Adrenal gland (tissue), 12 donors: ENCODE measurements around the gene KIF5B. TPM values are rescaled to one million over a fixed set of nuclear protein-coding genes. Genes with fewer than 3 reads are reported as not detected.
"Not testable (repeated sequence)": the region's sequence is repeated elsewhere in the genome, so short reads cannot be mapped to it uniquely, and the experiment has no call there.

ENCODE experiments used
- DNase-seq, 7 donors: peaks; one replicate each; pipeline ENCODE4 v3.0.0-alpha.2; 2019 to 2020
- H3K27ac ChIP-seq, 5 donors: fragments of 200-600 bp; sonication (generic) in 4 of 5; 1 replicate in 3 of 5; 2 replicates in 2 of 5; pipeline versions ENCODE4 v1.5.1 to v1.8.0; 2016 to 2020; ENCODE audit warnings: mild to moderate bottlenecking in 1 of 5
- H3K27me3 ChIP-seq: fragments of 200-600 bp; 2 replicates; pipeline ENCODE4 v1.8.0; 2021
- H3K36me3 ChIP-seq, 2 donors: fragments of 200-600 bp; replicated peaks in 1 of 2; 1 replicate in 1 of 2; 2 replicates in 1 of 2; pipeline versions ENCODE4 v1.5.1 to v1.8.0; 2018 to 2022
- H3K4me1 ChIP-seq, 2 donors: fragments of 200-600 bp; replicated peaks in 1 of 2; 1 replicate in 1 of 2; 2 replicates in 1 of 2; pipeline versions ENCODE4 v1.5.1 to v1.8.0; 2018 to 2021
- H3K4me3 ChIP-seq, 4 donors: fragments of 200-600 bp; sonication (generic) in 3 of 4; one replicate each; pipeline ENCODE4 v1.5.1; 2016 to 2018
- H3K9me3 ChIP-seq, 3 donors: fragments of 200-600 bp; sonication (generic) in 1 of 3; replicated peaks in 1 of 3; 1 replicate in 2 of 3; 2 replicates in 1 of 3; pipeline versions ENCODE4 v1.5.1 to v1.8.0; 2016 to 2021
- CTCF ChIP-seq, 6 experiments: fragments of 450-650 bp in 4 of 6; fragments of 200-600 bp in 2 of 6; sonication (generic) in 1 of 6; IDR thresholded peaks; 1 replicate in 5 of 6; 2 replicates in 1 of 6; pipeline versions ENCODE4 v1.5.1 to v1.8.0; 2016 to 2021; ENCODE audit warnings: antibody characterized with exemption in 6 of 6, mild to moderate bottlenecking in 2 of 6, moderate library complexity in 1 of 6
- POLR2A ChIP-seq, 2 donors: fragments of 450-650 bp; IDR thresholded peaks; one replicate each; pipeline ENCODE4 v1.6.1; 2017; ENCODE audit warnings: antibody characterized with exemption in 2 of 2, mild to moderate bottlenecking in 2 of 2, moderate library complexity in 1 of 2
- WGBS, 4 donors: extraction: QIAGEN DNeasy Blood & Tissue Kit in 2 of 4; methylation state at CpG; one replicate each; pipeline versions ENCODE4 v1.1.5 to v1.1.7; 2013 to 2017; 5-methylcytosine and 5-hydroxymethylcytosine counted together
- intact Hi-C, 2 donors: fragments of 100-400 bp; cut with DNase I; formaldehyde crosslinking; loops; one replicate each; pipeline versions ENCODE4 v1.14.1 to v1.15.0; 2022 to 2023
- polyA plus RNA-seq, 3 donors: library from polyadenylated mRNA; stranded (reverse); fragments of 200-250 nt in 2 of 3; fragments of 350-450 nt in 1 of 3; fragmentation: Illumina TruSeq in 1 of 3; extraction: RNeasy Lipid Tissue Mini Kit (QIAGEN cat#74804) in 1 of 3; gene quantifications; one replicate each; pipeline ENCODE4 v1.2.3, GENCODE V29; 2013 to 2014
- total RNA-seq, 9 donors: library from RNA; depleted of rRNA in 4 of 9; stranded (reverse); fragments of >200 nt in 4 of 9; fragments of 120-200 nt in 1 of 9; fragmentation: NEBNext Ultra II Directional in 1 of 9; extraction: Animal tissue kit (Norgen Biotek cat#: 25700) in 1 of 9; gene quantifications; one replicate each; pipeline versions ENCODE4 v1.1.0 to v1.2.4, GENCODE V29; 2013 to 2023
- donor health status: healthy with polysubstance abuse.
- donor health status: Bipolar disorder and iron deficiency.
- donor health status: DM: yes; HTN: yes; CAD: no.
- donor health status: DM: no; HTN: no; CAD: no.
- donor health status: DM: no; HTN: no; CAD: no.
- donor health status: DM: yes; HTN: yes; CAD: no.

KIF5B gene
- total and polyA plus RNA-seq, 12 donors: 24.2 to 139 (median 81.7) TPM

- Histone ChIP-seq H3K36me3 (no peaks in the 10 kb centered on the region), H3K27me3 (no peaks in the 10 kb centered on the region), H3K4me1 (peaks cover 0 to 4% of the 10 kb centered on the region in 2 donors), H3K4me3 (no peak overlapping the region), H3K27ac (no peak overlapping the region), H3K9me3 (no peaks in the 10 kb centered on the region)
- no peak for DNase-seq
- intact Hi-C loops: no loop called here
- WGBS, 4 donors: 95 to 98% (median 97%) methylated on average over 4 of the region's 4 CpGs
- no peak for TF ChIP-seq CTCF (IDR thresholded peaks at IDR 0.05)
- no peak for TF ChIP-seq POLR2A (IDR thresholded peaks at IDR 0.05)
These were observed 75.8 kb downstream of the KIF5B start for GRCh38 chr10:31980471-31980870.

DNA sequence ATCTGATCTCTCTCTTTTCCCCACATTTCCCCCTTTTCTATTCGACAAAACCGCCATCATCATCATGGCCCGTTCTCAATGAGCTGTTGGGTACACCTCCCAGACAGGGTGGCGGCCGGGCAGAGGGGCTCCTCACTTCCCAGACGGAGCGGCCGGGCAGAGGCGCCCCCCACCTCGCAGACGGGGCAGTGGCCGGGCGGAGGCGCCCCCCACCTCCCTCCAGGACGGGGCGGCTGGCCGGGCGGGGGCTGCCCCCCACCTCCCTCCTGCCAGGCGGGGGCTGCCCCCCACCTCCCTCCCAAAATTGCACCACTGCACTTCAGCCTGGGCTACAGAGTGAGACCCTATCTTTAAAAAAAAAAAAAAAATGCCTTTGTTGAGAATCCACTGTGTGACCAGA is 77.2 kb downstream of the KIF5B start:
- intact Hi-C loops, H3K27me3 ChIP-seq, DNase-seq: not testable (repeated sequence)

DNA sequence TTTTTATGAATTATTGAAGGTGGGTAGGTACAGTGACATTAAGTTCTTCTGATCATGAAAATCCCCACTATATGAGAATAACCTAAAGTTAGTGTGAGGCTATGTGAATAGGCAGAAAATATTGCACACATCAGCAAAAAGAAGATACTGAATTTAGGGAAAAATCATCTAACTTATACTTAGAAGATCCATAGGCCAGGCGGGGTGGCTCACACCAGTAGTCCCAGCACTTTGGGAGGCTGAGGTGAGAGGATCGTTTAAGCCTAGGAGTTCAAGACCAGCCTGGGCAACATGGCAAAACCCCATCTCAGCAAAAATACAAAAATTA is 78.1 kb downstream of the KIF5B start:
- Histone ChIP-seq H3K27me3 (no peaks in the 10 kb centered on the region), H3K9me3 (no peaks in the 10 kb centered on the region), H3K4me1 (peaks cover 0 to 10% of the 10 kb centered on the region in 2 donors), H3K36me3 (no peaks in the 10 kb centered on the region), H3K4me3 (no peak overlapping the region), H3K27ac (no peak overlapping the region)
- WGBS, 4 donors: 46 to 66% (median 63%) methylated on average over 2 of the region's 2 CpGs
- DNase-seq: no peak
- TF ChIP-seq CTCF (IDR thresholded peaks at IDR 0.05) (no peak), POLR2A (IDR thresholded peaks at IDR 0.05) (no peak)
- intact Hi-C loops: no loop called here

More for the DNA sequence above, 77.2 kb downstream of the KIF5B start:
- H3K4me3 ChIP-seq, H3K9me3 ChIP-seq, H3K36me3 ChIP-seq, H3K27ac ChIP-seq: not testable (repeated sequence)
- 85 to 100% (median 97%) methylated on average over 1 to 16 of the region's 19 CpGs for WGBS, 4 donors
- peaks cover 0 to 10% of the 10 kb centered on the region in 2 donors for H3K4me1 ChIP-seq

DNA sequence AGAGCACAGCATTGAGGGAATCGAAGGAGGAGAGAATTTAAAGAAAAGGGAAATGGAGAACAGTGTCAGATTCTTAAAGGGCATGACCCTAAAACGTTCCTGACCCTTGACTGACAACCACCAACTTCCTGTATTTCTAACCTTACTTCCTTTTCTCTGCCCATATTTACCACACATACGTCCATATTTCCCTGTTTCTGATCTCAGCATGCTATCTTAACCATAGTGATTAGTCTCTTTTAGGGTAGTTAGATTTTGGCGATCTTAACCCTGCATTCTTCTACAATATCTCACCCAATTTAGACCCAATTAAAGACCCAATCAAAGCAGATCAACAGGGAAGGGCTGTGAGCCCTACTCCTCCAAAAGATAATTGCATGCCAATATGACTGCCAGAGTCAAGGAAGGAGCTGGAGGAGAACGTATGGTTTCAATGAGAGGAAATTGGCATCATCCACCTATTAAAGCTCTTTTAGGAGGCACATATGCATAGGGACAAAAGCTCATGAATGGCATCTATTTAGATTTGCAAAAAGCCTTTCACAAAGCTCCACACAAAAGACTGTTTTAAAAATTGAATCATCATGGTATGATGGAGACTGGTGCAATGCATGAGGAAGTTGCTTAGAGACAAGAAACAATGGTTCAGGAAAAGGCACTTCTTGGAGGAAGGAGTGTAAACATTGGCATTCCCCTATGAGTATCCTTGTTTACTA is 78.6 kb downstream of the KIF5B start:
- WGBS, 4 donors: 70 to 75% (median 73%) methylated on average over 5 of the region's 5 CpGs
- no peak for DNase-seq

More for the DNA sequence above, 78.6 kb downstream of the KIF5B start:
- Histone ChIP-seq H3K27me3 (no peaks in the 10 kb centered on the region), H3K4me3 (no peak overlapping the region), H3K36me3 (no peaks in the 10 kb centered on the region), H3K9me3 (no peaks in the 10 kb centered on the region), H3K27ac (peak overlapping the region in 1 of 5 donors; percentile 42), H3K4me1 (peaks cover 0 to 10% of the 10 kb centered on the region in 2 donors)
- intact Hi-C loops: no loop called here
- no peak for TF ChIP-seq POLR2A (IDR thresholded peaks at IDR 0.05)
- no peak for TF ChIP-seq CTCF (IDR thresholded peaks at IDR 0.05)
